Stimulated activated CD8-positive, alpha-beta memory T cell treated with anti-CD3 and anti-CD28 coated beads, Interleukin-7, amount 100 ng/mL, for 48 hours (primary cell): ENCODE data around the gene PRKCH.
A peak's percentile ranks its signal among the peaks of the same experiment; 100 is the strongest.

Experiments used
- DNase-seq, 2 donors: peaks; one replicate each; pipeline ENCODE4 v3.0.0-alpha.2; 2020; ENCODE audit warnings: low read depth in 1 of 2; ENCODE audit errors: extremely low read depth in 1 of 2

Gene PRKCH

GRCh38 chr14:61321385-61322010, at the start of gene PRKCH:
PRKCH (plus strand) TSS chr14:61321579; CDS start chr14:61322102, 523 bp downstream.
- peak; percentile 67 to 80 for DNase-seq

DNA sequence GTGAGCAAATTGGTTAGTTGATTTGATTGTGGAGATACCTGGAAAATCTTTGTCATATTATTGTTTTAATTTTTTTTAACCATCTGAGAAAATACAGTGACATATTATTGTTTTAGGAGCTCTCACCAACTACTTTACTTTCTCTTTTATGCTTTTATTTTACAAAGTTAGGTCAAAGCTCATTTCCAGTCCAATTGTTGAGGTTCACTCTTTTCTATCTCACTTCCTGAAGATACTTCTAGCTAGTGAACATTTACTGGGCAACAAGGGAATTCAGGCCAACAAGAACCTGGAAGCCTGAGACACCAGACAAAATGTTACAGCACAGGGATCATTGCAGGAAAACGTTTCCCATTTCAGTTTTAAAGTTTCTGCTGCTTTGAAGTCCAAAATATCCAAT, 44.1 kb upstream of the PRKCH start:
- DNase-seq, result no peak

DNA sequence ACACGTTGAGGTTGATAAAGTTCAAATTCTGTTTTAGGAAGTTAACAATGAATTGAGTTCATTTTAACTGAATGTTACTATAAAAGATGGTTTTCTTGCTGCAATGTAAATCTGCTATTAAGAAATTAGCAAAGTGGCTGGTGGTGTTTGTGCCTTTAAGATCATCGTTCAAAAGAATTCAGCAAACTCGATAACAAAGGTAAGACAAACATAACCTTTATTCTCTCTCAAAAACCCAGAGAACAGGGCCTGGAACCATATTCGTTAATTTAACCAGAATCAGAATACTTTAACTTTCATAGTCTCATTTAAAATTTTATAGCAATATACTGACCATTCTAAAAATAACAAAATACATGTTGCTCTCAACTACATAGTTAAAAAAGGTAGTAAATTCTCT, 43.6 kb upstream of the PRKCH start:
- no peak for DNase-seq

DNA sequence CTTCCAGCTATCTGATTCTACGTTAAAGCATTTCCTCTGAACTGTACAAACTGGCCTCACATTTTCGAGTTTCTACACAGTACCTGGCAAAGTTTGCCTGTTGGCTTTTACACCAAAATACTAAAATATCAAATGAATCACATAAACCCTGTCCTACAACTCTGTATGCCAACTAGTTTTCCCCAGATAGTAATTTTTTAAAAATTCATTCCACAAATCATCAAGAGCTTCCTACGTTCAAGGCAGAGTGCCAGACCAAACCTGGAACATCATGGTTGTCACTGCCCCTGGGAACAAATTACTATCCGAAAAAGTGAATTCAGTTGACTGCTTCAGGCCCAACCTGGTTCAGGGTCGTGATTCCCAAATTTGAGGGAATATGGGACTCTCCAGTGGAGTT, 42.3 kb upstream of the PRKCH start:
- DNase-seq, result no peak

GRCh38 chr14:61280092-61280525, 41.3 kb upstream of the PRKCH start:
- peak in 1 of 2 donors; percentile 16 for DNase-seq

DNA sequence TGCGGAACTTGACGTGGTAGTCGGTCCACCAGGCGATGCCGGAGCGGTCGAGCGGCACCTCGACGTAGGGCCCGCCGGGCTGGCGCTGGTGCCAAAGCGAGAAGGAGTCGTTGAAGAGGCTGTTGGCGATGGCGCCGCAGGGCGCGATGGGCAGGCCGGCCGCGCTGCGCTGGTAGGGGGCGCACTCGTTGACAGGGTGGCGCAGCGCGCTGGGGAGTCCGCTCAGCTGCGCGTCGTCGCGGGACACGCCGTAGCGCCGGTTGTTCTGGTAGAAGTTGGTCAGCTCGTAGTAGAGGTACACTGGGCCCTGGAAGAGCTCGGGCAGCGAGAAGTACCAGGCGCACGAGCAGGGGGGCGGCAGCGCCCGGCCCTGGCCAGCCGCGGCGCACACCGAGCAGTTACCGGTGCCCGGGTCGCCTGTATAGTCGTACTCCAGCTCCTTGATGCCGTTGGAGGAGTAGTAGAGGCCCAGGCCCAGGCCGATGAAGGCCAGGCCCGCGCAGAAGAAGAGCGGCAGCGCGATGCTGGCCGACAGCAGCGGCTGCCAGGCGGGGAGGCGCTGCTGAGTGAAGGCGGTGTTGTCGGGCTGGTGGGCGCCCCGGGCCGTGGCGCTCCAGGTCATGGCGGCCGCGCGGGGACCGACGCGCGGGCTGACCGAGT, 40.7 kb upstream of the PRKCH start:
- DNase-seq, result peak; percentile 56 to 63

DNA sequence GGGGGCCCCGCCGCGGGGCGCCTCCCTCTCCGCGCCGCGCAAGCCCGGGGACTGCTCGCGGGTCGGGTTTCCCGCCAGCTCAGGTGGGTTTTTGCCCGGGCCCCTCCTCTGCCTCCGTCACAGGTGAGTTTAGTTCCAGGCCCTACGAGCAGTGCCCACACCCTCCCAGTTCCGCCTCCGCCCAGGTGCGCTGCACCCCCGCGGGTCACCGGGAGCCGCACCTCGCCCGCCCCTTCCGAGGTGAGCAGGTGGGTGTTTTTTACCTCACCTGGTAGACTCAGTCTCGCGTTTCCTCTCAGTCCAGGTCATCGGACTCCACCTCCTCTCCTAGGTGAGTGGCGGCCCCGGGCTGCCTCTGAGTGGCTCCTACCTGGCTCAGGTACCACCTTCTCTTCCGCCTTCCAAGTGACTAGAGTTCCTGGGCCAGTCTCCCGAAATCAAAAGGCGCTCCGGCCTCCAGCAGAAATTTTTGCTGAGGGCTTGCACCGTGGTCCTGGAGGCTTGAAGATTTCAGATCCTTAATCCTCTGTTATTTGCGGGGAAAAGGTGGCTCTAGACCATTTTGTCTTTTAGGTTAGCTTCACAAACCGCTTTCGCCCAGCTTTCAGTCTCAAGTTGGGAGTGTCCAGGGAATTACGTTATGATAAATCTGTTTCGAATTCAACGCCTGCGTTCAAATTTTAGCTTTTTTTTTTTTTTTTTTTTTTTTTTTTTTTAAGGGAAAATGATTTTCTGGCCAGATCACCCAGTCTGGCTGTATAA, 40.0 kb upstream of the PRKCH start, which contains the start of gene TMEM30B:
TSS of gene TMEM30B (minus strand) at position 153 of the 762 bp plus-strand sequence. CDS start 191 bp downstream, outside the sequence.
- DNase-seq, result no peak

- DNase-seq, result no peak
These were observed 39.5 kb upstream of the PRKCH start for GRCh38 chr14:61281948-61282275.

- DNase-seq, result no peak
These were observed 38.6 kb upstream of the PRKCH start for GRCh38 chr14:61282746-61283145.

GRCh38 chr14:61284001-61284400, 37.4 kb upstream of the PRKCH start:
- DNase-seq, result no peak

- DNase-seq, result no peak
These were observed 36.0 kb upstream of the PRKCH start for GRCh38 chr14:61285364-61285763.

DNA sequence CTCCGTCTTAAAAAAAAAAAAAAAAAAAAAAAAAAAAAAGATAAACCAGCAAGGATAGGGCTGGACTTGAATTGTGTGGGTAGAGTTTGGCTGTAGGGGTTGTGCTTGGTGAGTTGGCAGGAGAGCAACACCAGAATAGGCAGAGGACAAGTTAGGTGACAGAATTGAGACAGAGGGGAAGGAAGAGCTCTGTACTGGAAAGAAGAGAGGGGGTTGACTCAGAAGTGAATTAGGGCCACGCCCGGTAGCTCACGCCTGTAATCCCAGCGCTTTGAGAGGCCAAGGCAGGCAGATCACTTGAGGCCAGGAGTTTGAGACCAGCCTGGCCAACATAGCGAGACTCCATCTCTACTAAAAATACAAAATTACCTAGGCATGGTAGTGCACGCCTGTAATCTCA, 34.2 kb upstream of the PRKCH start:
- no peak for DNase-seq

DNA sequence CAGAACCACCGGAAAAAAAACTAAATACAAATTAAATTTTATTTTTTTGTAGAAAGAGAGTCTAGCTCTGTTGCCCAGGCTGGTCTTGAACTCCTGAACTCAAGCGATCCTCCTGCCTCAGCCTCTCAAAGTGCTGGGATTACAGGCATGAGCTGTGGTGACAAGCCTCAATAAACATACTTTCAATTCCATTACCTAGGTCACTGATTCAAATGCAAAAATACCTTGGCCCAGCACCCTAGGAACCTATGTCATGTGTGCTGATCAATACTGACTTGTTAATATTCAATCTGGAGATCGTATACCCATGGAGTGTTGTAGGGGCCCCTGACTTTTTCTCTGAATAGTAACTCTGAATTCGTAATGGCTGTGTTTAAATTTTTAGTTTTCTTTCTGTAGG, 33.2 kb upstream of the PRKCH start:
- DNase-seq, result no peak

DNA sequence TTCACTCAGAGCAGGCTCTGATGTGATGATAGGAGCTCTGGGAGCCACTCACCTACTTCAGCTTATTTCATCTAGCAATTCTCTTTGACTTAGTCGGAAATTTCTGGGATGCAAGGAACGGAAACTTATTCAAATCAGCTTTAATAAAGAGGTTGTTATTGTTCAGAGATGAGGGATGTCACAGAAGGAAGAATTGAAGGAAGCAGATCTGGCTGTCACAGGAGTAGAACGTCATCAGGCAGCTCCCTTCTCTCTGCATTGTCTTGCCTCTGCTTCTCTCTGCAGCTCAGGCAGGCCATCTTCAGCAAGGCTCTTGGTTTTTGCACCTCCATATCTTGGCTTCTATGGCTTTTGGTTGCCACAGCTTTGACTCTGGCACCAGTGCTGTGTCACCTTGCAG, 32.7 kb upstream of the PRKCH start:
- DNase-seq, result no peak

- DNase-seq, result no peak
These were observed 30.7 kb upstream of the PRKCH start for GRCh38 chr14:61290701-61291100.

DNA sequence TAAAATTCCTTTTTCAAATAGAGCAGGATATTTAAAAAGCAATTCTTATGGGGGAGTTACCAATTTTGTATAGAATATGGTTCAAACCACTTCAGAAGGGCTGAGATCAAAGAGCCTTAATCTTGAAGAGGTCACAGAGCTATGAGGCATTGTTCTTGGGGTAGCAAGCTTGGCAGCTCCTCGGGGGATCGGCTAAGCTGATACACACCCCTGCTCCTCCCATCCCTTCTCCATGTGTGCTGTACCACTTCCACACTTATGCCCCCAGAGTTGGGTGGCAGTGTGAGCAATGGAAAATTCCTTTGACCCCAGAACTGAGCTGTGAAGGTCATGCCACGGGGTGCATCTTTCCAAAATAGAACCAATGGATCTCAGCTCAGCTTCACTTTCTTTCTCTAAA, 25.2 kb upstream of the PRKCH start:
- DNase-seq, result no peak

DNA sequence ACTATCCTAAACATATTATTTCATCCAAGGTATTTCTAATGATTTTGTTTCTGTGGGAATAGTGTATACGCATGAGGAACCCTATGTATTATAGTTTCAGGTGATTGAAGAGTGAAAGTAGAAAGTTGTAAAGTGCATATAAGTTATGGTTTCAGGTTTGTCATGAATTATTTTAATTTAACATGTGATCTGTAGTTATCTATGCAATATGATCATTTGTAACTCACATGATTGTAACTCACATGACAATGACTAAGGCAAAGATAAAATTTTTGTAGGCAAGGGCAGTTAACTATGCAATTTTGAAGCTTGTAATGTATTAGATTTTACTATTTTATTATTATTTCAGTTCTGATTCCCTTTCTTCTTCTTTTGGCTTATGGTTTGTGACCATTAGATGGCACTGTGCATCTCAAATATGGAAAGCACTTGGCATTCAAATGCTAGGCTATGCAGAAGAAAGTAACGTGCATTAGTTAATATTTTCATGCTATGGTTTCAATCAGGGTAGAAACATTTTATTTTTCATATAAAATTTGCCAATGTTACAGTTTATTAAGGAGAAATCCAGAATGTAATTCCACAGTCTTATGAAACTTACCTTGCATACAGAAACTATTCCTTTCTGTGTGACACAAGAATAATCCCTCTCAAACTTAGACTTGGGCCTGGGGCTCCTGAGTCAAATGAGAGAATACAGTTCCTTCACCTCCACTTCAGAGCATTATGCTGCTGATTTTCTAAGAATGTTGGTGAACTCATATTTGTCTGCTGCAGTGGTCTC, 24.5 kb upstream of the PRKCH start:
- no peak for DNase-seq

- DNase-seq, result no peak
These were observed 23.8 kb upstream of the PRKCH start for GRCh38 chr14:61297581-61297980.

GRCh38 chr14:61298824-61299223, 22.6 kb upstream of the PRKCH start:
- no peak for DNase-seq

DNA sequence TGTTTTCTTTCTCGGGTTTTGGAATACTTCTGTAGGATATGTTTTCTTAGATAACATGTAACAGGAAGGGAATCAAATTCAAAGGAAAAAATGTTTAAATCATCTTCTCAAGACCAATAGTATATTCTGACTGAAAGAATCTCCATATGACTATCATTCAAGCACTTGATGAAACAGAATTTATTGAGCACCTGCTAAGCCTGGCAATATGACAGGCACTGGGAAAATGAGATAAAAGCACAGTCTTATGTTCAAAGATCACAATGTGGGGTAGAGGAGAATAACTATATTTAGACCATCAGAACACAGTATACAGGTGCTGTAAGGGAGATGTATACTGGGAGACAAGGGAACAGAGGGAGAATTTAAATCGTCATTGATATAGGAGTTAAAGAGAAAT, 21.2 kb upstream of the PRKCH start:
- DNase-seq, result no peak

DNA sequence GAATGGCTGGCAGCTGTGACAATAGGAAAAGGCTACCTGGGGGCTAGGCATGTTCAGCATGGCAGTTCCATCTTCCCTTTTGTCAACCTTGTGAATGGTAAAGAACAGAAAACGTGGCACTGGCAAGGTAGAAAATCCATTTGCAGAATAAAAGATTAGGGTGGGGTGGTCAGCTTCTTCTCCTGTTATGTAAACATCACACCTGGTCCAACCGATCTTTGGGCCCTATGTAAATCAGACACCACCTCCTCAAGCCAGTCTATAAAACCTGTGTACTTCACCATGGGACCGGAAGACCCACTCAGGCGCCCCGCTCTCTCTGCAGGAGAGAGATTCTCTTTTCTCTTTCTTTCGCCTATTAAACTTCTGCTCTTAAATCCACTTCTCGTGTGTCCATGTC, 20.6 kb upstream of the PRKCH start:
- no peak for DNase-seq
